Measurements from ENCODE around the gene PPP1R3A. TPM values are rescaled to one million over a fixed set of nuclear protein-coding genes. Genes with fewer than 3 reads are reported as not detected.

The PPP1R3A gene
- total RNA-seq, 1 experiment from 2014 or later = not detected

DNA sequence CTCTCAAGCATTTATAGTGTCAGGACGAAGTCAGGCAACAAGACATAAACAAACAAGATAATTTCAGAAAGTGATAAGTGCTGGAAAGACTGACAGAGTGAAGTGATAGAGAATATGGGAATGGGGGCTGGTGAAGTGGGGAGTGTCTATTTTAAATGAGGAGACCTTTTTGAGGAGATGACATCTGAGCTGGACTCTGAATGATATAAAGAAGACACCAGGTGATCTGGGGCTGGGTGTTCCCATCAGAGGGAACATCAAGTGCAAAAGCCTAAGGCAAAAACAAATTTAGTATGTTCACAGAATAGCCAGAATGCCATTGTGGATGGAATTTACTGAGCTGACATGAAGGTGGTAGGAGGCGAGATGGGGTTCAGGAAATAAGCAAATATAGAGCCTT lies 83.4 kb downstream of the PPP1R3A start:
- no peaks in the 10 kb centered on the region for H3K4me1 ChIP-seq (ENCODE audit: insufficient read depth, low read length)
- no peak overlapping the region for H4K91ac ChIP-seq (ENCODE audit: insufficient read length, low read depth, low read length)
- H3K23ac ChIP-seq (ENCODE audit: insufficient read length, low read depth, low read length) = no peak overlapping the region
- H2BK15ac ChIP-seq (ENCODE audit: low read depth, low read length) = no peak overlapping the region
- no peak overlapping the region for H3K4me2 ChIP-seq (ENCODE audit: insufficient read depth, insufficient read length, low read length)
- no peak overlapping the region for H2BK120ac ChIP-seq (ENCODE audit: low read depth, low read length, poor library complexity, severe bottlenecking)
- H3K79me1 ChIP-seq (ENCODE audit: insufficient read depth, low read depth, low read length, poor library complexity, severe bottlenecking) = no peaks in the 10 kb centered on the region
- H3K36me3 Mint-ChIP-seq (ENCODE audit: insufficient read depth in 1 of 3, low read depth in 3 of 3) = no peaks in the 10 kb centered on the region
- H2AK5ac ChIP-seq (ENCODE audit: insufficient read length, low read length) = no peak overlapping the region
- no peaks in the 10 kb centered on the region for H3K23me2 ChIP-seq (ENCODE audit: insufficient read length, low read depth, low read length, poor library complexity, severe bottlenecking)
- no CpG with 5 or more reads among the region's 2 CpGs for WGBS (ENCODE audit: extremely low coverage, insufficient read length, low lambda C conversion rate)
- H3K4me1 Mint-ChIP-seq = no peaks in the 10 kb centered on the region
- no peak overlapping the region for H3K27ac ChIP-seq (ENCODE audit: insufficient read length, low read depth, low read length)
- no peaks in the 10 kb centered on the region for H3K27me3 ChIP-seq (ENCODE audit: insufficient read depth, low read length)
- DNase-seq = no peak
- H4K8ac ChIP-seq (replicated peaks; ENCODE audit: insufficient read length, low read depth, low read length) = no peak overlapping the region
- no peak overlapping the region for H3K14ac ChIP-seq (ENCODE audit: insufficient read depth, low read length)
- no peak overlapping the region for H3K9ac ChIP-seq (ENCODE audit: extremely low read depth, insufficient read length, low read length)
- H3K4me3 Mint-ChIP-seq = no peak overlapping the region
- H3K56ac ChIP-seq (ENCODE audit: insufficient read length, low read depth, low read length) = no peak overlapping the region
- no peak overlapping the region for H3K18ac ChIP-seq (ENCODE audit: insufficient read length, low read depth, low read length)
- H3K27ac Mint-ChIP-seq = no peak overlapping the region
- no peaks in the 10 kb centered on the region for H3K9me3 ChIP-seq (ENCODE audit: control insufficient read depth, low read depth, low read length)
- no peak overlapping the region for H2BK20ac ChIP-seq (ENCODE audit: low read depth, low read length, poor library complexity, severe bottlenecking)
- no peaks in the 10 kb centered on the region for H4K20me1 ChIP-seq (ENCODE audit: control insufficient read depth, insufficient read depth, insufficient read length)
- no peak overlapping the region for H2AFZ ChIP-seq (ENCODE audit: low read length)
- no peak overlapping the region for H2BK12ac ChIP-seq (ENCODE audit: insufficient read length, low read depth, low read length)
- H4K5ac ChIP-seq (ENCODE audit: insufficient read length, low read depth, low read length) = no peak overlapping the region
- no peaks in the 10 kb centered on the region for H3K27me3 Mint-ChIP-seq (ENCODE audit: low read depth)
- no peaks in the 10 kb centered on the region for H3K79me2 ChIP-seq (ENCODE audit: insufficient read depth, low read length)
- no peak overlapping the region for H3T11ph ChIP-seq (ENCODE audit: low read length)
- no peak overlapping the region for H2BK5ac ChIP-seq (ENCODE audit: insufficient read length, low read length)
- TF ChIP-seq CTCF (conservative IDR thresholded peaks at IDR 0.05) = no peak
- peaks cover 0 to 2% of the 10 kb centered on the region in 2 experiments; a peak in 1 of 5 replicates for H3K9me3 Mint-ChIP-seq
- H3K4ac ChIP-seq (ENCODE audit: low read depth, low read length) = no peak overlapping the region

All from H9 (cell line).